ENCODE measurements around the gene GPC1.

GPC1 gene

DNA sequence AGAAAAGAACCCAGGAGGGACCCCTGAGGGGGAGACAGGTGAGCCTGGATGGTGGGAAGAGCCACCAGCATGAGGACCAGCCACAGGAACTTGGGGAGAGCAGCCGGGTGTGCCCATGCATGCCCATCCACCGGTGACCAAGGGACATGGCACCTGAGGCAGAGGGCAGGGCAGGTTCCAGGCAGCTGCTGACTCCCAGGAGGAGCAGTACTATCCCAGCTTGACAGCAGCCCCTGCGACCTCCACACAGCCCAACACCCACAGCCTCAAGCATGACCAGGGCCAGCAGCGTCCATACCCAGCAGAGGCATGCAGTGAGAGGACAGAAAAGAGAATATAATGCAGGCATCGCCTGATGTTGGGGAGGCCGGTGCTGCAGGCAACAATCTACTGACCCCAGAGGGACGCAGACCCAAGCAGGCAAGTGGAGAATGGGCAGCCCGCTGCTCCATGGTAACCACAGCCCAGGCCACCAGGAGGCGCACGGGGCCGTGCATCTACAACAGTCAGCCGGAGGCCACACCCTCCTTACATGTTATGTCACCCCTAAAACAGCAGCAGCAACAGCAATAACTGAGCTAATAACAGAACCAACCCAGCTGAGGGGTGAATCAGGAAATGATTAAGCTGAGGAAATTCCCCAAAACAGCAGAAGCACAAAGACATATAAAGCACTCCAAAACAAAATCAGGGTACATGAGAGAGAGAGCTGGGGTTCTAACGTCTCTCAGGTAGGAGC is 78.3 kb downstream of the GPC1 start:
- TF ChIP-seq, protein P1, sequence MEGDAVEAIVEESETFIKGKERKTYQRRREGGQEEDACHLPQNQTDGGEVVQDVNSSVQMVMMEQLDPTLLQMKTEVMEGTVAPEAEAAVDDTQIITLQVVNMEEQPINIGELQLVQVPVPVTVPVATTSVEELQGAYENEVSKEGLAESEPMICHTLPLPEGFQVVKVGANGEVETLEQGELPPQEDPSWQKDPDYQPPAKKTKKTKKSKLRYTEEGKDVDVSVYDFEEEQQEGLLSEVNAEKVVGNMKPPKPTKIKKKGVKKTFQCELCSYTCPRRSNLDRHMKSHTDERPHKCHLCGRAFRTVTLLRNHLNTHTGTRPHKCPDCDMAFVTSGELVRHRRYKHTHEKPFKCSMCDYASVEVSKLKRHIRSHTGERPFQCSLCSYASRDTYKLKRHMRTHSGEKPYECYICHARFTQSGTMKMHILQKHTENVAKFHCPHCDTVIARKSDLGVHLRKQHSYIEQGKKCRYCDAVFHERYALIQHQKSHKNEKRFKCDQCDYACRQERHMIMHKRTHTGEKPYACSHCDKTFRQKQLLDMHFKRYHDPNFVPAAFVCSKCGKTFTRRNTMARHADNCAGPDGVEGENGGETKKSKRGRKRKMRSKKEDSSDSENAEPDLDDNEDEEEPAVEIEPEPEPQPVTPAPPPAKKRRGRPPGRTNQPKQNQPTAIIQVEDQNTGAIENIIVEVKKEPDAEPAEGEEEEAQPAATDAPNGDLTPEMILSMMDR (IDR thresholded peaks at IDR 0.05; ENCODE audit: insufficient read depth, low read depth, low read length, missing control alignments), result peak; percentile 86
- peak; percentile 90 for DNase-seq (ENCODE audit: low read depth)
- H3K4me3 ChIP-seq (ENCODE audit: low read length), result no peak overlapping the region

DNA sequence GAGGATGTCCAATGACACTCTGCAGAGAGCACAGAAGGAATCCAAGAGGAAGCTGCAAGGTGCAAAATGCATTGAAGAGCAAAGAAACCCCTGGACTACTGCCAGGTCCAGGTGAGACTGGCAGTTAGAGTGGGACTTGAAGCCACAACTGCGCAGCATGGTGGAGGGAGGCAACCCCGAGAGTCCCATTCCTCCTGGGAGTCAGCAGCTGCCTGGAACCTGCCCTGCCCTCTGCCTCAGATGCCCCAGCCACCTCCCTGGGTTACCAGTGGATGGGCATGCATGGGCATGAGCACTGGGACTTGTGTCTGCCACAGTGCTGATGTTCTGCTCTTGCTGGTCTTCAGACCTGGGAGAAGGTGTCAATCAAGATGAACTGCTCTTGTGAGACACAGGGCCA is 79.2 kb downstream of the GPC1 start:
- peak; percentile 69 for DNase-seq (ENCODE audit: low read depth)
- TF ChIP-seq, protein P1 (IDR thresholded peaks at IDR 0.05; ENCODE audit: insufficient read depth, low read depth, low read length, missing control alignments), result no peak
- no peak overlapping the region for H3K4me3 ChIP-seq (ENCODE audit: low read length)

DNA sequence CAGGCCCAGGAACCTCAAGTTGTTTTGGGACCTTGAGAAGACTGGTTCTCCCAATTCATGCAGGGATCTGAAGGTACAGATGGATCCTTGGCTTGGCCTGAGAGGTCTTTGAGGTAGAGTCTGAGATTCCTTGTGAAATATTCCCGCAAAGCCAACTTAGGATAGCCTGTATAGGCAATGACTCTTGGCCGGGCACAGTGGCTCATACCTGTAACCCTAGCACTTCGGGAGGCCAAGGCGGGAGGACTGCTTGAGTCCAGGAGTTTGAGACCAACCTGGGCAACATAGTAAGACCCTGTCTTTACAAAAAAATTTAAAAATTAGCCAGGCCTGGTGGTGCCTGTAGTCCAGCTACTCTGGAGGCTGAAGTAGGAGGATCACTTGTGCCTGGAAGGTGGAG is 81.9 kb downstream of the GPC1 start:
- no peak for DNase-seq (ENCODE audit: low read depth)
- TF ChIP-seq, protein P1 (IDR thresholded peaks at IDR 0.05; ENCODE audit: insufficient read depth, low read depth, low read length, missing control alignments), result no peak

More for the DNA sequence above, 81.9 kb downstream of the GPC1 start:
- no peak overlapping the region for H3K4me3 ChIP-seq (ENCODE audit: low read length)
